Astrocyte of the cerebellum (primary cell): ENCODE results near the gene NUB1.

Experiments used
- DNase-seq: peaks from one replicate; pipeline ENCODE4 v3.0.0-alpha.2; 2011; ENCODE audit warnings: low read depth
- H3K4me3 ChIP-seq: 2 replicates; pipeline ENCODE4 v1.5.1; 2011; ENCODE audit warnings: mild to moderate bottlenecking, low read depth, low read length, moderate library complexity
- in situ Hi-C: cut with HindIII; loops from 2 replicates; pipeline ENCODE4 v1.10.0; 2017; ENCODE audit warnings: low sequenced_read_pairs
- TF ChIP-seq, protein P1 (sequence below): IDR thresholded peaks from 2 replicates; pipeline ENCODE4 v1.5.1; 2012; ENCODE audit warnings: low read length, low read depth, moderate library complexity, mild to moderate bottlenecking; ENCODE audit errors: missing control alignments

The NUB1 gene

DNA sequence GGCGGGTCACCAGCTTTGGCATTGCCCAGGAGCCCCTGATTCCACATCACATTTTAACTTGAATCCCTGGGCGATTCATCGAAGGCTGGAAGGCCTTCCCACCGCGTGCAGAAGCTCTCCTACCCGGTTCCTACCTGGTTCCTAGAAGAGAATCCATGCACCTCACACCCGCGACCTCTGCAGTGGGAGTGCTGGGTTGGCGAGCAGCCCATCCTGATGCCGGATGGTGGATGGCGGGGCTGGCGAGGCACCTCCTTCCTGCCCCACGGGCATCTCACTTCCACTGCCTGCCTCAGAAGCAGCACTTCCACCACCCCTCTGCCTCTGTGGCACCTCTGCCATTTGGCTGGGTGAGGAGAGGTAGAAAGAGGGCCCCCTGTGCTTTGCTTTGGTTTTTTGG is 32.0 kb downstream of the NUB1 start:
- in situ Hi-C loops = loop anchor here (25.0 kb wide), 1 partner anchor 364 kb away; no protein-coding TSS in a partner anchor
- TF ChIP-seq, protein P1, sequence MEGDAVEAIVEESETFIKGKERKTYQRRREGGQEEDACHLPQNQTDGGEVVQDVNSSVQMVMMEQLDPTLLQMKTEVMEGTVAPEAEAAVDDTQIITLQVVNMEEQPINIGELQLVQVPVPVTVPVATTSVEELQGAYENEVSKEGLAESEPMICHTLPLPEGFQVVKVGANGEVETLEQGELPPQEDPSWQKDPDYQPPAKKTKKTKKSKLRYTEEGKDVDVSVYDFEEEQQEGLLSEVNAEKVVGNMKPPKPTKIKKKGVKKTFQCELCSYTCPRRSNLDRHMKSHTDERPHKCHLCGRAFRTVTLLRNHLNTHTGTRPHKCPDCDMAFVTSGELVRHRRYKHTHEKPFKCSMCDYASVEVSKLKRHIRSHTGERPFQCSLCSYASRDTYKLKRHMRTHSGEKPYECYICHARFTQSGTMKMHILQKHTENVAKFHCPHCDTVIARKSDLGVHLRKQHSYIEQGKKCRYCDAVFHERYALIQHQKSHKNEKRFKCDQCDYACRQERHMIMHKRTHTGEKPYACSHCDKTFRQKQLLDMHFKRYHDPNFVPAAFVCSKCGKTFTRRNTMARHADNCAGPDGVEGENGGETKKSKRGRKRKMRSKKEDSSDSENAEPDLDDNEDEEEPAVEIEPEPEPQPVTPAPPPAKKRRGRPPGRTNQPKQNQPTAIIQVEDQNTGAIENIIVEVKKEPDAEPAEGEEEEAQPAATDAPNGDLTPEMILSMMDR = no peak
- DNase-seq = no peak
- H3K4me3 ChIP-seq = no peak overlapping the region

DNA sequence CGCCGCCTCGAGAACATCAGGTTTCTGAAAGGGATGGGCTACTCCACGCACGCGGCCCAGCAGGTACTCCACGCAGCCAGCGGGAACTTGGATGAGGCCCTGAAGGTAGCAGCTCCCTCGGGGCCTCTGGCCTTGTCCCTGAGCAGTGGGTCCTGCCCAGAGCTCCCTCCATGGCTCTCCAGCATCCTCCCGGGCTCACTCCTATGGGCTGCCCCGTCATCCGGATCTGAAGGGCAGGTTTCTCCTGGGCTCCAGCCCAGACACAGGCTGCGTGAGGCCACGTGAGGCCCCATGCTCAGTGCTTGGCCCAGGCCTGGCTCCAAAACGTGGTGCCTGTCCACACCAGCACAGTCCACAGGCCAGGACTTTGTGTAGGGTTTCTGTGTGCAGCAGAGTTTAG is 32.5 kb downstream of the NUB1 start:
- no peak for DNase-seq
- in situ Hi-C loops = loop anchor here (25.0 kb wide), 1 partner anchor 363 kb away; no protein-coding TSS in a partner anchor
- no peak overlapping the region for H3K4me3 ChIP-seq
- TF ChIP-seq, protein P1 = no peak

DNA sequence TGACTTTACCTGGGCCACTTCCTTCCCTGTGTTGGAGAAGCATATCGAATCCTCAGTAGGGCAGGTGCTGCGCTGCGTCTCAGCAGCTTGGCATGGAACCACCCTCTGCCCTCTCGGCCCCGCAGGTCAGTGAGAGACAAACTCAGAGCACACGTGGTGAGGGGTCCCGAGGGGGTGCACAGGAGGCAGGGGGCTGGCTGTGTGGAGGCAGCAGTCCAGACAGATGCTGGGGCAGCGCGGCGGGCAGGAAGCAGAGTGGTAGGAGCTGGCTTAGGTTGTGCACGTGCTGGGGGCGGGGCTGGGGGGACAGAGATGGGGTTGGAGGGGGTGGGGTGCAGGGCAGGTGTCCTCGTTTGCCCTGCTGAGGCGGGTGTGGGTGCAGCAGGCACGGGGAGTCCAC is 33.1 kb downstream of the NUB1 start:
- no peak overlapping the region for H3K4me3 ChIP-seq
- DNase-seq = no peak
- TF ChIP-seq, protein P1 = no peak
- in situ Hi-C loops = loop anchor here (25.0 kb wide), 1 partner anchor 363 kb away; no protein-coding TSS in a partner anchor

DNA sequence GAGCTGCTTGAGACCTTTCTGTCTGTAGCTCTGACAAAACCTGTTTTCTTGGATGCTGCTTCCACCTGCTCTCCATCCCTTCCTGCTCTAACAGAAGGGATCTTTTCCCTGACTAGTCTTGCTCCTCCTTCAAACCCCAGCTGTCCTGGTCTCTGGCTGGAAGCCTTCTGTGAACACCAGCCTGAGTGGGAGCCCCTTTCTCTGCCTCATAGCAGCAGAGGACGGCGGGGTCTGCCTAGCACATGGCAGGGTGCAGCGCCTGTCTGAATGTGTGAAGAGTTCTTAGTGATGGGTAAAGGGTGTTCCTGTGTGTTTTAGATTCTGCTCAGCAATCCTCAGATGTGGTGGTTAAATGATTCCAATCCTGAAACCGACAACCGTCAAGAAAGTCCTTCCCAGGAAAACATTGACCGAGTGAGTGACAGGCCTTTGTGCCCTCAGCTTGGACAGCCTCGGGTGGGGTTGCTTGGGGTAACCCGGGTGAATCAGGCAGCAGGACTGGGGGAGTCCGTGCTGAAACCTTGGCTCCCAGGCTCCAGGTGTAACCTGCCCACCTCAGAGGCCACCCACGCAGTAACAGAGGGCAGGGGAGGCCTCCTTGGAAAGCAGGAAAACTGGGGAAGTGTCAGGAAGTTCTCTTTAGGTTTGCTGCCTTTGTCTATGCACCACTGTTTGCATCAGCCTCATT is 34.1 kb downstream of the NUB1 start:
- TF ChIP-seq, protein P1 = no peak
- DNase-seq = no peak
- H3K4me3 ChIP-seq = no peak overlapping the region
- in situ Hi-C loops = no loop called here

DNA sequence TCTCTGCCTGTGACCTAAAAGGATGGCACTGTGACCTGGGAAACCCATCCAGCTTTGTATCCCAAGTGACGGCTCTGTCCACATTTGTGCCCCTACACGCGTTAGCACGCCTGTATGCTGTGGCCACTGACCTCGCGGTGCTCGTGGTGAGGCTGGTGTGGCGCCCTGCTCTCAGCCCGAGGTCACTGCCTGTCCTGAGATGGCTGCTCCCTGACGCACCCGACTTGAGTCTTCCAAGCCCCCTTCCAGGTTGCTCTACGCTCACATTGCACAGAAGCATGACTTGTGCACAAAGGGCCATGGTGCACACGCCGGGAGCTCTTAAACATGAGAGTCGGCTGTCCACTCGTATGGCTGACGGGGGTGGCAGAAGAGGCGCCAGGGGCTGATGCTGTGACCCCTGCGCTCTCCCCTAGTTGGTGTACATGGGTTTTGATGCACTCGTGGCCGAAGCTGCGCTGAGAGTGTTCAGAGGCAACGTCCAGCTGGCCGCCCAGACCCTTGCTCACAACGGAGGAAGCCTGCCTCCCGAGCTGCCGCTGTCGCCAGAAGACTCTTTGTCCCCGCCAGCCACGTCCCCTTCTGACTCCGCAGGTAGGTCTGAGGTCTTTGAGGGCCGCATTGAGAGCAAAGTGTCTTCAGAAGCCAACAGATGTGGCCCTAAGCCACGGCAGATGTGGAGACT is 34.7 kb downstream of the NUB1 start:
- TF ChIP-seq, protein P1 = no peak
- DNase-seq = no peak
- no peak overlapping the region for H3K4me3 ChIP-seq
- in situ Hi-C loops = no loop called here

DNA sequence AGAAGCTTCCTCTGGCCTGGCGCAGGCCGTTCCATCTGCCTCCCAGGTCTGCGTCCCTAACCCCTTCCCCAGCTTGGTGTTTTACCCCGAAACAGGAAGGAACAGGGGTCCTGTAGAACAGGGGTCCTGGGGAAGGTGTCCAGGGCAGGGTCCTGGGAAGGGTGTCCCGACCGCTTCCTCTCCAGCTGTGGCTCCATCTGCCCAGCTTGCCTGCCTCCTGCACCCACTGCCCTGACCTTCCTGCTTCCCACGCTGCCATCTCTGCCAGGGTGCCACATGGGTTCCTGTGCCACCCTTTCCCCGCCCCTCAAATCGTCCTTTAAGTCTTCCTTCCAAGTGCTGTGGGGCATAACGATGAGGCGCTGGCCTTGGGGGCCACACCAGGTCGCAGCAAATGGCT is 35.8 kb downstream of the NUB1 start:
- DNase-seq = no peak
- H3K4me3 ChIP-seq = no peak overlapping the region
- in situ Hi-C loops = no loop called here
- TF ChIP-seq, protein P1 = no peak
